NCI-H2107 treated with DMSO at 0.1 percent for 48 hours (cell line): ENCODE measurements around the gene RFX6.

ENCODE experiments used
- DNase-seq: peaks from one replicate; lab custom pipeline; 2025; ENCODE audit not compliant: unreplicated experiment; lab: John Stamatoyannopoulos, UW

The RFX6 gene

GRCh38 chr6:116888732-116889360 lies 11.8 kb downstream of the RFX6 start:
- no peak for DNase-seq

- DNase-seq = no peak
Observed at GRCh38 chr6:116894669-116895068, 17.6 kb downstream of the RFX6 start.

GRCh38 chr6:116895935-116896334 lies 18.9 kb downstream of the RFX6 start:
- no peak for DNase-seq

- DNase-seq = no peak
Observed at GRCh38 chr6:116902634-116903033, 25.6 kb downstream of the RFX6 start.

GRCh38 chr6:116922853-116923548 lies 46.0 kb downstream of the RFX6 start:
- DNase-seq = no peak

GRCh38 chr6:116924245-116924644 lies 47.2 kb downstream of the RFX6 start:
- no peak for DNase-seq

GRCh38 chr6:116925088-116925794 lies 48.2 kb downstream of the RFX6 start:
- DNase-seq = no peak

GRCh38 chr6:116928677-116929076 lies 51.6 kb downstream of the RFX6 start:
- no peak for DNase-seq

- no peak for DNase-seq
Observed at GRCh38 chr6:116929825-116930224, 52.8 kb downstream of the RFX6 start.

GRCh38 chr6:116931456-116931855 lies 54.4 kb downstream of the RFX6 start:
- no peak for DNase-seq

- no peak for DNase-seq
Observed at GRCh38 chr6:116932496-116932895, 55.5 kb downstream of the RFX6 start.

- no peak for DNase-seq
Observed at GRCh38 chr6:116933485-116933884, 56.4 kb downstream of the RFX6 start.

GRCh38 chr6:116938305-116938704 lies 61.3 kb downstream of the RFX6 start:
- no peak for DNase-seq

GRCh38 chr6:116941727-116942126 lies 64.7 kb downstream of the RFX6 start:
- no peak for DNase-seq

- no peak for DNase-seq
Observed at GRCh38 chr6:116945809-116946208, 68.8 kb downstream of the RFX6 start.

GRCh38 chr6:116948533-116949304 lies 71.7 kb downstream of the RFX6 start:
- no peak for DNase-seq

GRCh38 chr6:116949964-116950363 lies 72.9 kb downstream of the RFX6 start:
- no peak for DNase-seq

GRCh38 chr6:116954335-116954734 lies 77.3 kb downstream of the RFX6 start:
- no peak for DNase-seq

- DNase-seq = no peak
Observed at GRCh38 chr6:116954938-116955337, 77.9 kb downstream of the RFX6 start.

- no peak for DNase-seq
Observed at GRCh38 chr6:116955773-116956172, 78.7 kb downstream of the RFX6 start.

- DNase-seq = no peak
Observed at GRCh38 chr6:116963972-116964371, 86.9 kb downstream of the RFX6 start.
